Pulmonary artery endothelial cell (primary cell): ENCODE measurements around the gene JOSD1. TPM values are rescaled to one million over a fixed set of nuclear protein-coding genes. Genes with fewer than 3 reads are reported as not detected.

Source experiments
- DNase-seq: peaks from one replicate; pipeline ENCODE4 v3.0.0-alpha.2; 2011; ENCODE audit warnings: low read depth, low spot score
- total RNA-seq: library from RNA; depleted of rRNA; stranded (reverse); fragments of >200 nt; gene quantifications from 2 replicates; pipeline ENCODE4 v1.2.3, GENCODE V29; 2014

JOSD1 gene
- total RNA-seq, 1 donor from 2014 or later: 95.2 TPM

DNA sequence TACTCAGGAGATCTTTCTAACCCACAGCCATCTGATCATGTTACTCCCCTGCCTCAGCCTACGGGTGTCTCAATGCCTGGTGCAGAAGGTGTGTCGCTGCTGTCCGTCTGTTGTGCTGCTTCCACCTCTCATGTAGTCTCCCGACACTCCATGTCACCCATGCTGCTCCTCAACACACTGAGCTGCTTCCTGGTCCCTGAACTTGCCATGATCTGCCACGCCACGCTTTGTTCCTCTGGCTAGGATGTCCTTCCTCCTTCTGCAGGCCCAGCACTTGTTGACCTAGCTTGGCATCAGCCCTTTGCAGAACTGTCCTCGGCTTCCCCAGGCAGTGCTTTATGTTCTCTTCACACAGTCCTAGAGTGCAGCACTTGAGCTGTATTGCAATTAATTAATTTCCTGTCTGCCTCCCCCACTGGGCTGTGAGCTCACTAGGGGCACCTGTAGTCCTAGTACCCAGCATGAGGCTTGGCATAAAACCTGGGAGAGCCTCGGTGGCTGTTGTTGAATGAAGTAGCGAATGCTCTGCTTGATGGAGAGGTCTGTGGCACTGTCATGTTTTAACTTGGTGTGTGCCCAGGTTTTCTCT, 14.5 kb upstream of the JOSD1 start:
- DNase-seq: no peak

DNA sequence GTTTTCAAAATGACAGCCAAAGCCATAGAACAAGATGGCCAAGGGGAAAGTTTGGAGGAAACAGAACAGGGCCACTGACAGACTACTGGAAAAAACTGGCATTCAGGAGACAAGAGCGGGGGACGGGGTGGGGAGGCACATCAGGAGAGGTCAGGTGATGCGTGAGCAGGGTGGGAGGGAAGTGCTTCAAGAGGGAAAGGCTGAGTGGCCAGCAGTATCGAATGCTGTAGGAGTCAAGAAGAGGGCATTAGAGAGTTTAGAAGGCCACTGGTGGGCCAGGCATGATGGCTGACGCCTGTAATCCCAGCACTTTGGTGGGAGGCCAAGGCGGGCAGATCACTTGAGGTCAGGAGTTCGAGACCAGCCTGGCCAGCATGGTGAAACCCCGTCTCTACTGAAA, 13.2 kb upstream of the JOSD1 start:
- no peak for DNase-seq

DNA sequence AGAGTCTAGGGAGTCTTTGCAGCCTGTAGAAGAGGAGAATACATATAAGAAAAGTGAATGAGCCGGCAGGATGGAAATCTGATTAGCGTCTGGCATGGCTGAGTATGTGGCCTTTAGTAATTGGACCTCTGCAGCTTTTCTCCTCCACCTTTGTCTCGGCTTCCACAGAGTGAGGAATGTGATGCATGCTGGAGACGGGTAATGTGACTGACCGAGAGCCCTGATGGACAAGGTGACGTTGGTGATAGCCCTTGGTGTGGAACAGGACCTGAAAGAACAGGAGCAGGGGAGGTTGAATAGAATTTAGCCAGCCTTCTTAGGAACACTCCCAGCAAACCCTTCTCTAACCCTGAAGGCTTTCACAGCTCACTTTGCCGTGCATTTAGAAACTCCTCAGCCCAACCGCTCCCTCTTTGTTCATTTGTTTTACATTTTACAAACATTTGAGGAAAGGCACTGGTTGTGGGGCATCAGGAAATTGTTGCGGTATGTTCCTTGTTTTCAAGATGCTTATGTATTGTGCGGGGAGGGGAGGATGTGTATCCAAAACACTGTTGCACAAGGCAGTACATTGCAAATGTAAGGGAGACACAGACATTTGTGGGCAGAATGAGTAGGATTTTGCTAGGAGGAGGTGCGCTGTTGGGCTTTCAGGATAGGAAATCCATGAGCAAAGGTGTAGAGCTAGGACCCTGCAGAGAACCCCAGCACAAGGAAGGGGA, 11.9 kb upstream of the JOSD1 start:
- DNase-seq: no peak

DNA sequence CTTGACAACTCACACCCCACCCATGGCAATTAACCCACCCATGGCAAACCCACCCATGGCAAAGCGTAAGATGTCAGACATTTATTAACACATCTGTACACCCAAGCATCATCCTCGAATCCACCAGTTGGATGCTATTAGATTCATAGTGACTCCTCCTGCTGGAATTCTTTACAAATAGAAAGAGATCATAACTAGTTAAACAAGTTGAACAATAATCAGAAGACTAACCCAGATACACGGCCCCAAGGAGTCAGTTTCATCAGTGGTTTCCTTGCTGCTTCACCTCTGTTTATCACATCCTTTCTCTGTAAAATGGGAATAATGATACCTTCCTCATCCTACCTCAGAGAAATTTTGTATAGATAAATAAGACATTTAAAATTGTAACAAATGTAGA, 10.1 kb upstream of the JOSD1 start:
- DNase-seq: no peak

DNA sequence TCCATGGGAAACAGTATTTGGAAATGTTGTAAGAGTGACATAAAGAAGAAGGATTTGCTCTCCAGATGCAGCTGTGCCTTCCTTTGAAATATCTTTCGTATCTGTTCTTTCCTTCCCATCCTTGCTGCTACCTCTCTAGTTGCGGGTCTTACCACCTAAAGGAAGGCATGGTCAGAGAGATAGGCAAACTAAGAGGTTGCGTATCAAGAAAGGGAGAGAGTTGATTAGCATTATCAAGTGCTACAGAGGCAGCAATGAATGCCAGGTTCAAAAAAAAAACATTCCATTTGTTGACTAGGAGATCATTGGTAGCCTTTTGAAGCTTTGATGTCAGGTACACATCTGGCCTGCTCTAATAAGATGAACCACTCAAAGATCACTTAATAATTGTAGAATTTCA, 9.6 kb upstream of the JOSD1 start:
- DNase-seq: no peak

DNA sequence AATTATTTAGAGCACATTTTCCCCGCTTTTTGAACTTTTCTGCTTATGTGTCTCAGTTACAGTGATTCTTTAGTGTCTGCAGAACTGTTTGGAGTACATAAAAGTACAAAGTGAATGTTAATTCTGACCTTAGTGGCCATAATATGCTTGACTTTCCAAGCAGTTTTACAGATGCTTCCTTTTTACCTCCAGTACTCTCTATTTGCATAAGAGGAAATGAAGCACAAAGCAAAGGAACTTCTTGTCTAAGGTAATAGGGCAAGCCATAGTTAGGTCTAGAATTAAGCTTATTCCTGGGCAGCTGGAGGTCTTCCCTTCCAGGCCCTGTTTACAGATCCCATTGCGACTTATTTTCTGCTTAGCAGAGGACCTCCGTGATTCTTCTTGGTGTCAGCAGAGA, 8.6 kb upstream of the JOSD1 start:
- DNase-seq: no peak

DNA sequence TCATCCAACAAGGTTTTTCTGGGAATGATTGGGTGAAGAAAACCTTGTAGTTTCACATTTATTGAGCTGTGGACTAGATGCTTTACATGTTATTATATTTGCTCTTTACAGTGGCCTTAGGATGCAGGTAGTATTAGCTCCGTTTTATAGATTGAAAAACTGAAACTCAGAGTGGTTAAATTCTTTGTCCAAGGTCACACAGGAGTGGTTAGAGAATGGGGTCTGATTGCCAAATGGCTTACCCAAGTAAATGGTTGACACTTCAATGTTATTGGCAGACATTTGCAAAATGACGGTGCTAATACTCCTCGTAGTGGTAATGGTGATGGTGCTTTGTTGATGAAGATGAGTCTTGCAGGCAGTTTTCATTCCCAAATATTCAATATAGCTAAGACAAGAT, 7.2 kb upstream of the JOSD1 start:
- no peak for DNase-seq

DNA sequence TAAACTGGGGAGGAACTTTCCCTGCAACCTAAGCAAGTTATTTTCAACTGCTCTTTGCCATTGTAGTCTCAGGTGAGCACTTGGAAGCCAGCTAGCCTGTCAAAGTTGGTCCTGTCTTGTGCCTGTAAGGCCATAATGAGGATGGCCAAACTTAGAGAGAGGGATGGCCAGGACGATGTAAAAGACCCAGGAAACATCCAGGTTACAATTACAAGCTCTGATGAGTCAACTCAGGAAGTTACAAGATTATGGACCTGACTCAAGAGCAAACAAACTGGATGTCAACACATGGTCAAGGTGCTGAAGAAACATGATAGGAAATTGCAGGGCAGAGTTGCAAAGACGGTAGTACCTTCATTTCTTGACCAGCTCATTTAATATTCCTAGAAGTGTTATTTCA, 6.6 kb upstream of the JOSD1 start:
- no peak for DNase-seq

DNA sequence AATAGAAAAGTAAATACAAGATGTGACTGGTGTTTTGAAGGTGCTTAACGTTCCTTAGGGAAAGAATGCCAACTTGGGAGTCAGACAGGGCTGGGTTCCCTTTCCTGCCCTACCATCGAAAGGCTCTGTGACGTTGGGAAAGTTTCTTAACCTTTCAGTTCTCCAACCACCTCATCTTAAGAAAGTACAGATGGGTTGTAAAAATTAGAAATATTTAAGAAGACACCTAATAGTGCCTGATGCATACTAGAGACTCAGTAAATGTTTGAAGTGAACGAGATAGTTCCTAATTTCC, 6.1 kb upstream of the JOSD1 start:
- no peak for DNase-seq

DNA sequence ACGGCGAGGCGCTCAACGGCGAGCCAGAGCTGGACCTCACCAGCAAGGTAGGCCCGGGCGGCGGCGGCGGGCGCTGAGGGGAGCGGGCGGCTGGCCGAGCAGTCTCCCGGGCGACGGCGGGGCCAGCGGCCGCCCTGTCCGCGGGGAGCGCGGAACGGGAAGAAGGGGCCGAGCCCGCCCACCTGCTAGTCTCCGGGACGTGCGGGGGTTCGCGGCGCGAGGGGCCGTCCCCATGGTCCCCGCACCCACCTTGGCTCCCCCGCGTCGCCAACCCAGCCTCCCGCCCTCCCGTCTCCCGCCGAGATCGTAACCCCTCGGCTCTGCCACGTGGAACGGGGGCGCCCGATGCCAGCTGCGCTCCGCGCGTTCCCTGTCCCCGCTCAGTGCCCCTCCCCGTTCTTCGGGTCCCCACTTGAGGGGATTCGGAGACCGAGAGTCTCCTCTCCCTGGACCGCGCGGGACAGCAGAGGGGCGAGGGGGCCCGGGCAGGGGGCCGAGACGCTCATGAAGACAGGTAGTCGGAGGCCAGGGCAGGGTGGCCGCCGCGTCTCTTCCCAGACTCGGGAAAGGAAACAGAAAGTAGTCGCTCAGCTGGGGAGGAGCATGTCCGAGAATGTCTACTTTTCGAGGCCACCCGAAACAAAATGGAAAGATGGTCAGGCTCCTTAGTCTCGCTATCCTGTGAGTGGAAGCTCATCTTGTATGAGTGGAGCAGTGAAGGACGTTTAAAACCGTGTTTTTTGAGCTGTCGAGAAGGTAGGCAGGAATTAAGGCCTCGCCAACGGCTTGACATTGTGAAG, 5.6 kb upstream of the JOSD1 start:
- DNase-seq: no peak

DNA sequence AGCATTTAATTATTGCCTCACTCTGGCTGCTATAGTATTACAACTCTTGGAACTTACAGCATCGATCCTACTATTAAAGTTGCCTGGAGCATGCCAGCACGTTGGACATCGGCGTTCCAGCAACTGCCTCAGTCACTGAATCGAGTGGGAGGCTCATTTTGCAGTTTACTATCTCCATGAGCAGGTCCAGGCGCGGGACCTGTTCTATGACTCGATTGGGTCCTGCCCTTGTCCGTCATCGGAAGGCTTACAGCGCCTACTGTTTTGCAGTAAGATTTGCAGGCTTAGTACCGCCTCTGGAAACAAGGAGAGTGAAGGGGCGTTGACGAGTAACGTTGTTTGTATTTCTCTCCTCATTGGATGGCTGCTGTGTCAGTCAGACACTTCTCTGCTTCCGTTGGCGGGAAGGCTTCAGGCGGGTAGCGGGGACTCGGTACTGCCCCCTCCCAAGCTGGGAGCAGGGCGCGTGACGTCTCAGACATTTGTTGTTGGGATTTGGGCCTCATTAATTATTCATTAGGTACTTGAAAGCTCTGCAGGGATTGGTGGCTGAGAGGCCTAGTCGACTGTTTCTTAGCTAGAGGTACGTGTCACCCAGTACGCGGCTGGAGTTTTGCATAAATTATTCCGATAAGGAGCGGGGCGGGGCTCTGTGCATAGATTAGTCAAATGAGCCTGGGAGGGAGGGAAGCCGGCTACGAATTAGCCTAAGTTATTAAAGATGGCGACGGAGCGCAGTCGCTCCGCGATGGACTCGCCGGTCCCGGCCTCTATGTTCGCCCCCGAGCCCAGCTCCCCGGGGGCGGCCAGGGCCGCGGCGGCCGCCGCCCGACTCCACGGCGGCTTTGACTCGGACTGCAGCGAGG, 4.7 kb upstream of the JOSD1 start, which contains the start of gene GTPBP1:
Gene GTPBP1, plus strand, starts transcription at position 710 of the 866 bp plus-strand sequence. Its CDS starts 12 bp downstream, at position 722.
- DNase-seq: peak; percentile 100

DNA sequence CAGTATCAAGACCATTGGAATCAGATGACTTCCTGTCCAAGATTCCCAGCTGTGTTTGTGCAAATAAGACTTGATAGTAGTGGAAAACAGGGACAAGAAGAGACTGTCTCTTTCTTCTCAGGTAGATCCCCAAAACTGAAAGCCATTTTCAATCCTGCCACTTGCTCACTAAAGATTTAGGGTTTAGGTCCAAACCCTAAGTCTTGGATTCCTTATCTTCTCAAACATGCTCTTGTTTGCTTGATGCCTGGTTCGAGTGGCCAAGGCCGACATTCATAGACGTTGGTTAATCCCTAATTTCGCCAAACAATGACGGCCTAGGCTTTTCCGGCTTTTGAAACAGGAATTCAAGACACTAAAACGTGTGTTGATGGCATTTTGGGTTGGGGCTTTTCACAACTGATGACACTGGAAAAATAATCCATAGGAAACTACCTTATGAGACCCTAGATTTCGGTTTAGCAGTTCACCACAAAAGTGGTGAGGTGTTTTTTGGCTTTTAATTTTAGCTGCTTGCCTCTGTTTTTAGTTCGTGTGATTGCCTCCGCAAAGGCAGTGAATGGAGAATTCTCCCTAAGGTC, 4.0 kb upstream of the JOSD1 start:
- DNase-seq: no peak

DNA sequence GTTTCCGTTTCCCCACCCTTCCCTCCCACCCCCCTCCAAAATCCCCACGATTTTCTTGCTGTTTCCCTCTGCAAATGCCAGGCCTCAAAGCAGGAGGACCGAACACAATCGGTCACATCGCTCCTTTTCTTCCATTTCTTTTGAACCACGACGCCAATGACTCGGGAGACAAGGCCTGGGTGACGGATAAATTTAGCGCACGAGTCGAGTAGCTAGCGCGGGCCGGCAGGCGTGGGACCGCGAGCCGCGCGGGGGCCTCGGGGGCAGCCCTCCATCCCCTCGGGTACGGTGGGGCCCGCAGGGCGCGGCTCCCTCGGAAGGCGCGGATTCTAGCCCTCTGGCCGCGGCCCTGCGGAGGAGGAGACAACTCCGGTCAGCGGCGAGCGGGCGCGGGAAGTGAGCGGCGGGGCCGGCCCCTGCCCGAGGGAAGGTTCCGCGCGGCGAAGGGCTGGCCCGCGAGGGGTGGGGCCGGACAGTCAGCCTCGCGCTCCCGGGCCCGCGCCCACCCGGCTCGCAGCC, 414 bp downstream of the JOSD1 start:
- no peak for DNase-seq

DNA sequence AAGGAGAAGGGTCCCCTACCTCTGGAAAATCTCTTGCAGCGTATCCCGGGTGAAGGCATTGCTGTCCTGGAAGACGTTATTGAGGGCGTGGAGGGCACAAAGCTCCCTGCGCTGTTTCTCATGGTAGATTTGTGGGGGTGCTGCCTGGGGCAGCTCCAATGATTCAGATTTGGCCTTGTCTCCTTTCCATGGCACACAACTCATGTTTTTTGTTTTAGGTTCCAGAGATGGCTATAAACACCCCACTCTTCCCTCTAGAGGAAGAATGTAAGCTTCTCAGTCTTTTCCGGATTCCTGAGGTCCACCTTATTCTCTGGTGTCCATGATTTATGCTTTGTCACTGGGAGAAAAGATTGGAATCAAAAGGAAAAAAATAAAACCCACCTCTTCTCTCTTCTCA, 959 bp downstream of the JOSD1 start:
- DNase-seq: no peak

DNA sequence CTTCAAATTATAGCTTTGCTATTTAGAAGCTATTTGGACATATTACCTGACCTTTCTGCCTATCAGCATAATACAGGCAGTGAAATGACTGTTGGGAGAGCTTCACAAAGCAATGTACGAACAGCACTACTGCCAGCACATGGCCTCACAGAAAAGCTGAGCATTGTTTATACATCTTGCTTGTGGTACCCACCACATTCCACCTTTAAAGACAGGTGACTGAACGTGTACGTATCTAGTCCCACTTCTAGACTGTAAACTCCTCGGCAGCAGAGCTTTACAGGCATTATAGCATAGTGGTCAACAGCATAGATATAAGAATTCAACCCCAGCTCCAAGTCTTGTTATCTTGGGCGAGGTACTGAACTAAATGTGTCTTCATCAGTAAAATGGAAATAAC, 1.6 kb downstream of the JOSD1 start:
- DNase-seq: no peak

DNA sequence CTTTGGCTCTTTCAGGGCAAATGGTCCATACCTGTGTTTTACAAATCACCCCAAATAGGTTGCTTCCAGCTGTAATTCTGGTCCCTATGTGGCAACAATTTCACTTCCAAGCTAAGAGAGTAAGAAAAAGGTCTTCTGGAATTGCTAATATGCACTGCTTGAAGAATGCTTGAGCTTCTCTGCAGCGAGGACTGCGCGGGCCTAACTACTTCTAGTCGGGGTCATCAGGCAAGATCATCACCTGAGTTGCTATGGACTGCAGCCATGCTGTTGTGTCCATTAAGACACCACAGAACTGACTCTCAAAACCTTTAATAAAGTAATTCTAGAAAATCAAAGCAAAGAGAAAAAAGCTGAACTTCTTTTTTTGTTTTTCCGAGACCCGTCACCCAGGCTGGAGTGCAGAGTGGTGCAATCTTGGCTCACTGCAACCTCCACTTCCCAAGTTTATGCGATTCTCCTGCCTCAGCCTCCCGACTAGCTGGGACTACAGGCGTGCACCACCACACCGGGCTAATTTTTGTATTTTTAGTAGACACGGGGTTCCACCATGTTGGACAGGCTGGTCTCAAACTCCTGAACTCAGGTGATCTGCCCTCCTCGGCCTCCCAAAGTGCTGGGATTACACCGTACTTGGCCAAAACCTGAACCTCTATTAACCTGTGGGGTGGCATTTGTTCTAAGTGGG, 2.2 kb downstream of the JOSD1 start:
- no peak for DNase-seq

DNA sequence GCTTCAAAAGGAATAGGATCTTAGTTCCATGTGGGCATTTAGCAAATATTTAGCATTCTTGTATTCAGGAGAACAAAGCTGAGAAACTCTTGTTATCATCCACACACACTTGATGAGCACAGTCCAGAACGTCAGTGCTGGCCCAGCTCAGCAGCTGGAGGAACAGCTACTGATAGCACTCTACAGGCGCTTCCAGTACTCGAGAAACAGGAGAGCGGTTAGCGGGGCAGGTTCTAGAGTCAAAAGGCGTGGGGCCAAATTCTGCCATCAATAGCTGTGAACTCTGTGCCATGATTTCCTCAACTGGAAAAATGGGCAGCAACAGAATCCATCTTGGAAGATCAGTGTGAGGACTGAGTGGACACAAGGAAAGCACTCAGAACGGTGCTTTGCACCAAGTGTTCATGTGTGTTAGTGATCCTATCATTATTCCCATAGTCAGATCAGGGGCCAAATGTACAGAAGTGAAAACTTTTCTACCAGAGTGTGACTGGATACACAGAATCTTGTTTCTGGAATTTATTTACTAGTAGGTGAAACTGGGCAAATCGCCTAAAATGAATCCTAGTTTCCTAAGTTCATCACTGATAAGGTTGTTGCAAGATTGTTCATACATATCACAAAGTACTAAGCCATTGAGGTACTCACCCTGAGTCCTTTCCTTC, 3.2 kb downstream of the JOSD1 start:
- no peak for DNase-seq

DNA sequence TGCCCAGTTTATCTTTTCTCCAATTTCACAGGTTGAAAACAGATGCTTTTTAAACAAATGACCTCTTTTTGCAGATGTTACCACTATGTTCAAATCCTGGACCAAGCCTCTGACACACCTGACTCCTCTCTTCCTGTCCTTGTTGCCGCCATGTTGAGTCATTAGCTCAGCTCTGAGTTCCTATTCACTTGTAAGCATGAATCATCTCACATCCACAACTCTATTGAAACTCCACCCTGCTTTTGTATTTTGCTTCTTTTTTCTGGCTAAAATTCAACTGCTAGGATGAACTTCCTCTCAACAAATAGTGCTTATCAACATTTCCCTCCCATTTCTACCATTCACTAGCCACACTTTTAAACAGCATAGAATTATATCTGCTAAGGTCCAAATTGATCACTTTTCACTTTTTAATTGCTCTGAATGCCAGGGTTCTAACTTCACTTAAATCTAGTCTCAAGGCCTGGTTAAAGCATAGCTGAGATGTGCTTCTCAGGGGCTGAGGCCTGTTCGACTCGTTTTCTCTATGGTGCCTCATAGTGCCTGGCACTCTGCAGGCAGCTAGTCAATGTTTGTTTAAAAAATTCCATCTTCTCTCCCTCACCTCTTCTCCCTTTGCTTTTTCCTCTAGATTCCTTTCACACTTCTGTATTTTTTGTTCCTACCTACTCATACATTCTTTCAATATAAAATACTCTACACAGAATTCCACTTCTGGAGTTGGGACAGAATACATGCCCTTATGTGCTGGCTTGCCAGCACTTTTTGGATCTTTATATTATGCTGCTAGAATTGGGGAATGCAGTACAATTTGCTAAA, 3.9 kb downstream of the JOSD1 start:
- DNase-seq: peak; percentile 78

DNA sequence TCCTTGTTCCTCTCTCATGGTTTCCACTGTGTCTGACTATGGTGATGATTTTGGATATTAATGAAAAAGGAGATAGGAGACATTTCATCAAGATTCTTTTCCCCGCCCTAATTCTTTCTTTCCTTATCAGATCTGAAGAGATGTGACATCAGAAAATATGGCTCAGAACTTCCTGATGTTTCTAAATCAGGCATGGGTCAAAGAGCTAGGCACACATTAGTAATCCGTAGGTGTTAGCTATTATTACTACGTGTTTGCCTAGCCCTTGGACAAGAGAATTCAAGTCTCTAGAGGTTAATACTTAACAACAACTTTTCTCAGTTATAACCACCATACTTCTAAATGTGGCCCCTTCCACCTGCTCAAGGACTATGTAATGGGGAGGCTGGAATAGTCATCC, 5.8 kb downstream of the JOSD1 start:
- DNase-seq: no peak
